Measurements from ENCODE around the gene CBR1. TPM values are rescaled to one million over a fixed set of nuclear protein-coding genes. Genes with fewer than 3 reads are reported as not detected.

CBR1 gene
- total and polyA plus RNA-seq, 10 of the 15 experiments (the other 5 are each of a cell fraction or from before 2014, with no cell fraction given), result 16.9 to 138 (median 57.4) TPM

DNA sequence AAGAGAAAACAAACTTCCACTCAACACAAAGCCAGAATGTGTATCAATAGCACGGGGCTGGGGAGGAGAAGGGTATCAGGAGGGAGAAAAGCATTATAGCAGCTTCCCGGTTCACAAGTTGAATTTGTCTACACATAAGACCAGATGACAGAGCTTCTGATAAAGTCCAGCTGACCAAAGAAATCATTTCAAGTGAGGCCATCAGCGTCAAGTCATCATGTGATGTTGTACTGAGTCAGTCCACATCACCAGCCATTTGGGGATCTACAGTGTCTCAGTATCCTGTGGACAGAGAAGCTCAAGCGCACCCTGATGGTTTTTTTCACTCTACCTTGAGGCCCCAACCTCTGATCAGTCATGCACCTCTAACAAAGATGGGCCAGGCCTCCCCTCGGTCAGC lies 42.5 kb upstream of the CBR1 start:
- ATAC-seq (no peak), FAIRE-seq (no peak), DNase-seq (ENCODE audit: low read depth, low spot score) (no peak)
- H3K4me3 ChIP-seq, result no peak overlapping the region
- no peaks in the 10 kb centered on the region for H3K79me2 ChIP-seq (ENCODE audit: control insufficient read depth, insufficient read depth, low read length)
- RAD21 ChIA-PET (ENCODE audit: unreplicated experiment), result interaction anchor here (0.5 to 2.5 kb wide), 4 partner anchors 84 to 769 kb away, joined by 3 to 9 read pairs (median 4); no protein-coding TSS in a partner anchor
- intact Hi-C loops (cut with micrococcal nuclease; ENCODE audit: unreplicated experiment) (loop anchor here (5.0 to 10.0 kb wide), 3 partner anchors 185 to 1280 kb away; no protein-coding TSS in a partner anchor), in situ Hi-C loops (cut with MboI) (loop anchor here (10.0 kb wide), 1 partner anchor 1283 kb away; no protein-coding TSS in a partner anchor)
- no peaks in the 10 kb centered on the region for H4K20me1 ChIP-seq (ENCODE audit: control insufficient read depth, insufficient read depth)
- SMC1A ChIA-PET (ENCODE audit: uncharacterized antibody, unreplicated experiment), result interaction anchor here (0.7 to 2.7 kb wide), 5 partner anchors 13 to 191 kb away, joined by 3 to 11 read pairs (median 3); no protein-coding TSS in a partner anchor
- BruUV-seq (replicated peaks), result no TSS peak
- H3K4me2 ChIP-seq (ENCODE audit: control insufficient read depth, insufficient read depth), result no peak overlapping the region
- H3K9ac ChIP-seq (ENCODE audit: control insufficient read depth, insufficient read depth, low read length), result no peak overlapping the region
- CTCF ChIA-PET, result interaction anchor here (0.6 to 4.2 kb wide), 16 partner anchors 10 to 1303 kb away, joined by 3 to 16 read pairs (median 4); partner anchors contain the start of gene SETD4
- no peak overlapping the region for H3K27ac ChIP-seq (ENCODE audit: control insufficient read depth, insufficient read depth)
- POLR2A ChIA-PET, result no interaction called here
- no peak for TF ChIP-seq EED (IDR thresholded peaks at IDR 0.05; ENCODE audit: low read depth)
- no peak for TF ChIP-seq SREBF1 (IDR thresholded peaks at IDR 0.05; ENCODE audit: low read length)
- TF ChIP-seq ATF7 (IDR thresholded peaks at IDR 0.05; ENCODE audit: low read depth), result no peak
- TF ChIP-seq SIX5 (IDR thresholded peaks at IDR 0.05; ENCODE audit: low read depth, low read length, severe bottlenecking), result no peak
- no peak for TF ChIP-seq ZSCAN29 (IDR thresholded peaks at IDR 0.05)
- TF ChIP-seq E2F4 (IDR thresholded peaks at IDR 0.05; ENCODE audit: low read depth, low read length), result no peak
- no peak for TF ChIP-seq ZNF622 (IDR thresholded peaks at IDR 0.05)
- H3K4me1 ChIP-seq (ENCODE audit: control insufficient read depth, insufficient read depth, low read length), result peaks cover 8% of the 10 kb centered on the region
- no peak overlapping the region for H2AFZ ChIP-seq (ENCODE audit: control insufficient read depth, low read depth, low read length)
- H3K9me3 ChIP-seq (replicated peaks; ENCODE audit: control insufficient read depth, insufficient read depth, low read length), result no peaks in the 10 kb centered on the region
- WGBS (ENCODE audit: insufficient coverage, insufficient replicate concordance, low lambda C conversion rate, missing lambda C conversion rate), result 47% methylated on average over 5 of the region's 5 CpGs
- no peaks in the 10 kb centered on the region for H3K36me3 ChIP-seq (ENCODE audit: control insufficient read depth in 2 of 2, insufficient read depth in 2 of 2, low read length in 1 of 2)
- no peaks in the 10 kb centered on the region for H3K27me3 ChIP-seq (replicated peaks in 1 of 2; ENCODE audit: control insufficient read depth in 2 of 2, insufficient read depth in 2 of 2, low read length in 1 of 2)
